Smooth muscle cell (in vitro differentiated cells): Measurements from ENCODE around the gene CYFIP2. TPM values are rescaled to one million over a fixed set of nuclear protein-coding genes. Genes with fewer than 3 reads are reported as not detected.

Experiments
- DNase-seq: peaks from one replicate; lab custom pipeline; 2025; ENCODE audit not compliant: unreplicated experiment; lab: John Stamatoyannopoulos, UW
- H2AFZ ChIP-seq: fragments of 200-600 bp; sonication (generic); 2 replicates; pipeline ENCODE4 v1.6.0; 2016; ENCODE audit warnings: antibody characterized with exemption, low read depth, mild to moderate bottlenecking
- H3F3A ChIP-seq: fragments of 200-600 bp; sonication (generic); 2 replicates; pipeline ENCODE4 v1.6.0; 2017; ENCODE audit warnings: antibody characterized with exemption, low read depth
- H3K27ac ChIP-seq: fragments of 200-600 bp; sonication (generic); 2 replicates; pipeline ENCODE4 v1.5.1; 2016; ENCODE audit warnings: low read depth, mild to moderate bottlenecking
- H3K27me3 ChIP-seq: fragments of 200-600 bp; sonication (generic); 2 replicates; pipeline ENCODE4 v1.6.1; 2016; ENCODE audit warnings: low read depth, mild to moderate bottlenecking
- H3K36me3 ChIP-seq: fragments of 200-600 bp; sonication (generic); 2 replicates; pipeline ENCODE4 v1.5.1; 2016; ENCODE audit warnings: low read depth
- H3K4me1 ChIP-seq: fragments of 200-600 bp; sonication (generic); 2 replicates; pipeline ENCODE4 v1.5.1; 2016; ENCODE audit warnings: low read depth
- H3K4me2 ChIP-seq: fragments of 200-600 bp; sonication (generic); 2 replicates; pipeline ENCODE4 v1.6.0; 2016; ENCODE audit warnings: mild to moderate bottlenecking
- H3K4me3 ChIP-seq: fragments of 200-600 bp; sonication (generic); 2 replicates; pipeline ENCODE4 v1.5.1; 2016; ENCODE audit warnings: mild to moderate bottlenecking
- H3K79me2 ChIP-seq: fragments of 200-600 bp; sonication (generic); 2 replicates; pipeline ENCODE4 v1.6.0; 2016; ENCODE audit warnings: low read depth, mild to moderate bottlenecking
- H3K9ac ChIP-seq: fragments of 200-600 bp; sonication (generic); 2 replicates; pipeline ENCODE4 v1.6.0; 2016; ENCODE audit warnings: low read depth
- H3K9me3 ChIP-seq: fragments of 200-600 bp; sonication (generic); replicated peaks from 2 replicates; pipeline ENCODE4 v1.5.1; 2016; ENCODE audit warnings: low read depth
- H4K20me1 ChIP-seq: fragments of 200-600 bp; sonication (generic); 2 replicates; pipeline ENCODE4 v1.6.0; 2016; ENCODE audit warnings: low read depth
- WGBS: methylation state at CpG from one replicate; pipeline ENCODE4 v1.1.7; 2016; ENCODE audit warnings: low lambda C conversion rate; 5-methylcytosine and 5-hydroxymethylcytosine counted together
- polyA plus RNA-seq: library from polyadenylated mRNA; unstranded; fragments of >200 nt; fragmentation: Nextera tagmentation; extraction: Ambion mirVana; gene quantifications from 2 replicates; pipeline ENCODE4 v1.2.1, GENCODE V29; 2016
- total RNA-seq: library from RNA; depleted of rRNA; stranded (reverse); fragments of >200 nt; gene quantifications from 2 replicates; pipeline ENCODE4 v1.2.3, GENCODE V29; 2014
- TF ChIP-seq, protein P1 (sequence below): fragments of 200-600 bp; sonication (generic); IDR thresholded peaks from 2 replicates; pipeline ENCODE4 v1.5.1; 2017; ENCODE audit warnings: borderline replicate concordance, mild to moderate bottlenecking, antibody characterized with exemption; ENCODE audit not compliant: insufficient read depth, poor library complexity, severe bottlenecking

The CYFIP2 gene
- total and polyA plus RNA-seq, 2 experiments from 2014 or later = 11.4 to 17.8 TPM

DNA sequence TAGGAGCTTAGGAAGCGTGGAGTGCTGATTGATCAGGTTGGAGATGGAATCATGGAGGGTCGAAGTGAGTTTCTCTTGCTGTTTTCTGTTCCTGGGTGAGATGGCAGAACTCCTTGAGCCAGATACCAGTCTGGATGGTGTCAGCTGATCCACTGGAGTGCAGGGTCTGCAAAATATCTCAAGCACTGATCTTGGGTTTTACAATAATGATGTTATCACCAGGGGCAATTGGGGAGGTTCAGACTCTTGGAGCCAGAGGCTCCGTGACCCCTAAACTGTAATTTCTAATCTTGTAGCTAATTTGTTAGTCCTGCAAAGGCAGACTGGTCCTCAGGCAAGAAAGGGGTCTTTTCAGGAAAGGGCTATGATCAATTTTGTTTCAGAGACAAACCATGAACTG, 114.1 kb downstream of the CYFIP2 start:
- Histone ChIP-seq H2AFZ (no peak overlapping the region), H3K4me1 (peaks cover 12% of the 10 kb centered on the region), H3K9ac (no peak overlapping the region), H3K27me3 (no peaks in the 10 kb centered on the region), H3K4me3 (no peak overlapping the region), H3K36me3 (no peaks in the 10 kb centered on the region), H3K27ac (no peak overlapping the region), H3F3A (peaks cover 16% of the 10 kb centered on the region), H4K20me1 (no peaks in the 10 kb centered on the region), H3K9me3 (no peaks in the 10 kb centered on the region), H3K79me2 (no peaks in the 10 kb centered on the region), H3K4me2 (no peak overlapping the region)
- TF ChIP-seq, protein P1, sequence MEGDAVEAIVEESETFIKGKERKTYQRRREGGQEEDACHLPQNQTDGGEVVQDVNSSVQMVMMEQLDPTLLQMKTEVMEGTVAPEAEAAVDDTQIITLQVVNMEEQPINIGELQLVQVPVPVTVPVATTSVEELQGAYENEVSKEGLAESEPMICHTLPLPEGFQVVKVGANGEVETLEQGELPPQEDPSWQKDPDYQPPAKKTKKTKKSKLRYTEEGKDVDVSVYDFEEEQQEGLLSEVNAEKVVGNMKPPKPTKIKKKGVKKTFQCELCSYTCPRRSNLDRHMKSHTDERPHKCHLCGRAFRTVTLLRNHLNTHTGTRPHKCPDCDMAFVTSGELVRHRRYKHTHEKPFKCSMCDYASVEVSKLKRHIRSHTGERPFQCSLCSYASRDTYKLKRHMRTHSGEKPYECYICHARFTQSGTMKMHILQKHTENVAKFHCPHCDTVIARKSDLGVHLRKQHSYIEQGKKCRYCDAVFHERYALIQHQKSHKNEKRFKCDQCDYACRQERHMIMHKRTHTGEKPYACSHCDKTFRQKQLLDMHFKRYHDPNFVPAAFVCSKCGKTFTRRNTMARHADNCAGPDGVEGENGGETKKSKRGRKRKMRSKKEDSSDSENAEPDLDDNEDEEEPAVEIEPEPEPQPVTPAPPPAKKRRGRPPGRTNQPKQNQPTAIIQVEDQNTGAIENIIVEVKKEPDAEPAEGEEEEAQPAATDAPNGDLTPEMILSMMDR = no peak
- DNase-seq = no peak
- WGBS = 60% methylated on average over 3 of the region's 3 CpGs

DNA sequence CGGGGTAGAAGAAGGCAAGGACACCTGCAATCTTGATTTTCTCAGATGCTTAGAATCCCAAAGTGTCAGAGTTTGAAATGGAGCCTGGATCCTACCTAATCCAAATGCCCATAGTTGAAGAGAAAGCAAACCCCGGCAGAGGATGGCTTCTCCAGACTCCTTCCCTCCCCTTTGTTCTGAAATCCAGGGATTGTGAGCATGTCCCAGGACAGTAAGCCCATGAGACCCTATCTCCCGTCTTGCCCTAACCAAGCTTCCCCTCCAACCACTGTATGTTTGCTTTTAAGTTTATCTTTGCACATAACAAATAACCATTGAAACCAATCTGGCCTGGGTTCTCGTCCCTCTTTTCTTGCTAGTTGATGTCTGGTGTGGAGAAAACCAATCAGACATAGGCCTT, 115.8 kb downstream of the CYFIP2 start:
- H3K79me2 ChIP-seq = no peaks in the 10 kb centered on the region
- DNase-seq = no peak
- TF ChIP-seq, protein P1 = no peak
- no peak overlapping the region for H3K27ac ChIP-seq
- no peaks in the 10 kb centered on the region for H3K36me3 ChIP-seq
- peaks cover 16% of the 10 kb centered on the region for H3F3A ChIP-seq
- H3K9ac ChIP-seq = no peak overlapping the region
- H3K4me1 ChIP-seq = peaks cover 12% of the 10 kb centered on the region
- H3K27me3 ChIP-seq = no peaks in the 10 kb centered on the region
- no peak overlapping the region for H3K4me3 ChIP-seq
- 68% methylated on average over 4 of the region's 4 CpGs for WGBS
- no peak overlapping the region for H2AFZ ChIP-seq
- no peaks in the 10 kb centered on the region for H4K20me1 ChIP-seq
- no peaks in the 10 kb centered on the region for H3K9me3 ChIP-seq
- no peak overlapping the region for H3K4me2 ChIP-seq

DNA sequence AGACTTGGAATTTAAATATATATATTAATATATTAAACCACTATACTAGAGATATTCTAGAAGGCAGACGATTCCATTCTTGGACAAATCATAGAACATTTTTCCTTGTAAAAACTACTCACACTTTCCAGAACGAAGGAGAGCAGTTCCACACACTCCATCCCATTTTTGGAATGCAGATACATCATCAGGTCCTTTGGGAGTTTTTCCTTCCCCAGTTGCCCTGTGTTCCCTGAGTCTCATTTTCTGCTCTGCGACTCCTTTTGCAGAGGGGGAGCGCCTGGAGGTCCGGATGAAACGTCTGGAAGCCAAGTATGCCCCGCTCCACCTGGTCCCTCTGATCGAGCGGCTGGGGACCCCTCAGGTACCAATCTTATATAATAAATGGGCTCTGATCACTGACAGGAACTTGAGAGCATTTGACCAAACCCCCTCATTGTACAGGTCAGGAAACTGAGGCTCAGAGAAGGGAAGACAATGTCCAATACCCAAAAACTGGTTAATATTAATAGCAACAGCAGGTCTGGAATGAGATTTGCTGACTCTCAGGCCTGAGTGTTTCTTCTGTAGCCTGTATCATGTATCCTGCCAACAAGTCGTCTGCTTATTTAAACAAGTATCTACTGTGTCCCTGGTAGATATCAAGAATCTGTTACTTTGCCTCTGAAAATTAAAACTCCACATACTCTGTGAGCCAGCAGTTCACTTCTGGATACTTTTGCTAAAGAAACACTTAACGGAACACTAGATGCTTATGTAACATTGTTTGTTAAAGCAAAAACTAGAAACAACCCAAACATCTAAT, 117.3 kb downstream of the CYFIP2 start:
- H3K4me2 ChIP-seq = peak overlapping the region; percentile 16
- no peaks in the 10 kb centered on the region for H3K9me3 ChIP-seq
- H2AFZ ChIP-seq = no peak overlapping the region

More for the DNA sequence above, 117.3 kb downstream of the CYFIP2 start:
- DNase-seq = no peak
- TF ChIP-seq, protein P1 = no peak
- no peak overlapping the region for H3K9ac ChIP-seq
- WGBS = 72% methylated on average over 11 of the region's 11 CpGs
- H3K36me3 ChIP-seq = no peaks in the 10 kb centered on the region
- H3K79me2 ChIP-seq = no peaks in the 10 kb centered on the region
- H3K4me3 ChIP-seq = no peak overlapping the region
- H4K20me1 ChIP-seq = no peaks in the 10 kb centered on the region
- peaks cover 16% of the 10 kb centered on the region for H3F3A ChIP-seq
- peaks cover 21% of the 10 kb centered on the region for H3K4me1 ChIP-seq
- peak overlapping the region; percentile 89 for H3K27ac ChIP-seq
- no peaks in the 10 kb centered on the region for H3K27me3 ChIP-seq
